Kidney (tissue), 14 donors: ENCODE data around the gene ZDHHC7. TPM values are rescaled to one million over a fixed set of nuclear protein-coding genes. Genes with fewer than 3 reads are reported as not detected.
"Not testable (repeated sequence)": the region's sequence is repeated elsewhere in the genome, so short reads cannot be mapped to it uniquely, and the experiment has no call there.

Experiments used
- DNase-seq, 5 donors: peaks; one replicate each; pipeline ENCODE4 v3.0.0-alpha.2; 2013 to 2020
- FAIRE-seq: peaks from 2 replicates; lab custom pipeline; 2012; peaks lifted over from hg19 to GRCh38; lab: Jason Lieb, UNC
- H3K27ac ChIP-seq, 2 donors: one replicate each; pipeline ENCODE4 v1.7.0; 2013; ENCODE audit warnings: low read depth in 2 of 2, low read length in 2 of 2, inconsistent platforms in 1 of 2
- H3K27me3 ChIP-seq: one replicate; pipeline ENCODE4 v1.7.1; 2013; ENCODE audit warnings: low read length, inconsistent platforms; ENCODE audit not compliant: control insufficient read depth, insufficient read depth
- H3K36me3 ChIP-seq, 3 donors: one replicate each; pipeline versions ENCODE4 v1.7.0 to v1.7.1; 2013; ENCODE audit warnings: low read length in 3 of 3, control low read depth in 1 of 3, inconsistent platforms in 1 of 3; ENCODE audit not compliant: insufficient read depth in 3 of 3, control insufficient read depth in 2 of 3
- H3K4me1 ChIP-seq, 3 donors: one replicate each; pipeline versions ENCODE4 v1.7.0 to v1.7.1; 2013; ENCODE audit warnings: low read length in 3 of 3, inconsistent platforms in 1 of 3, low read depth in 1 of 3; ENCODE audit not compliant: control insufficient read depth in 2 of 3, insufficient read depth in 2 of 3
- H3K4me3 ChIP-seq, 3 donors: one replicate each; pipeline versions ENCODE4 v1.7.0 to v1.8.1; 2013; ENCODE audit warnings: low read length in 3 of 3, control low read depth in 1 of 3, inconsistent platforms in 1 of 3
- H3K9ac ChIP-seq, 3 donors: one replicate each; pipeline versions ENCODE4 v1.7.0 to v1.7.1; 2013; ENCODE audit warnings: low read length in 3 of 3, control low read depth in 1 of 3, inconsistent platforms in 1 of 3
- H3K9me3 ChIP-seq, 3 donors: one replicate each; pipeline versions ENCODE4 v1.7.0 to v1.7.1; 2013; ENCODE audit warnings: low read length in 3 of 3, control low read depth in 1 of 3, inconsistent platforms in 1 of 3; ENCODE audit not compliant: control insufficient read depth in 2 of 3, insufficient read depth in 1 of 3
- intact Hi-C: fragments of 100-400 bp; cut with DNase I; formaldehyde crosslinking; loops from one replicate; pipeline ENCODE4 v1.11.1; 2022
- polyA plus RNA-seq: library from polyadenylated mRNA; stranded (reverse); fragments of 350-450 nt; fragmentation: Illumina TruSeq; extraction: RNeasy Lipid Tissue Mini Kit (QIAGEN cat#74804); gene quantifications from one replicate; pipeline ENCODE4 v1.2.3, GENCODE V29; 2014; ENCODE audit warnings: low read depth, low replicate concordance; ENCODE audit not compliant: insufficient read depth
- total RNA-seq: library from RNA; stranded (reverse); fragmentation: NEBNext Ultra II Directional; extraction: Animal tissue kit (Norgen Biotek cat#: 25700); gene quantifications from one replicate; pipeline ENCODE4 v1.2.1, GENCODE V29; 2021
- TF ChIP-seq, protein P1 (sequence below): IDR thresholded peaks from 3 replicates; pipeline ENCODE4 v1.5.1; 2012; ENCODE audit warnings: mild to moderate bottlenecking, moderate library complexity, borderline replicate concordance; ENCODE audit not compliant: insufficient read depth; ENCODE audit errors: extremely low read depth
- donor health status: control.
- donor health status: control.
- donor health status: control.
- donor health status: control.
- donor health status: control.
- donor health status: DM: yes; HTN: yes; CAD: no.
- donor health status: Normal renal cell carcinoma (clear cell type).

Gene ZDHHC7
- total and polyA plus RNA-seq, 2 donors from 2014 or later: 23.4 to 54.4 TPM

DNA sequence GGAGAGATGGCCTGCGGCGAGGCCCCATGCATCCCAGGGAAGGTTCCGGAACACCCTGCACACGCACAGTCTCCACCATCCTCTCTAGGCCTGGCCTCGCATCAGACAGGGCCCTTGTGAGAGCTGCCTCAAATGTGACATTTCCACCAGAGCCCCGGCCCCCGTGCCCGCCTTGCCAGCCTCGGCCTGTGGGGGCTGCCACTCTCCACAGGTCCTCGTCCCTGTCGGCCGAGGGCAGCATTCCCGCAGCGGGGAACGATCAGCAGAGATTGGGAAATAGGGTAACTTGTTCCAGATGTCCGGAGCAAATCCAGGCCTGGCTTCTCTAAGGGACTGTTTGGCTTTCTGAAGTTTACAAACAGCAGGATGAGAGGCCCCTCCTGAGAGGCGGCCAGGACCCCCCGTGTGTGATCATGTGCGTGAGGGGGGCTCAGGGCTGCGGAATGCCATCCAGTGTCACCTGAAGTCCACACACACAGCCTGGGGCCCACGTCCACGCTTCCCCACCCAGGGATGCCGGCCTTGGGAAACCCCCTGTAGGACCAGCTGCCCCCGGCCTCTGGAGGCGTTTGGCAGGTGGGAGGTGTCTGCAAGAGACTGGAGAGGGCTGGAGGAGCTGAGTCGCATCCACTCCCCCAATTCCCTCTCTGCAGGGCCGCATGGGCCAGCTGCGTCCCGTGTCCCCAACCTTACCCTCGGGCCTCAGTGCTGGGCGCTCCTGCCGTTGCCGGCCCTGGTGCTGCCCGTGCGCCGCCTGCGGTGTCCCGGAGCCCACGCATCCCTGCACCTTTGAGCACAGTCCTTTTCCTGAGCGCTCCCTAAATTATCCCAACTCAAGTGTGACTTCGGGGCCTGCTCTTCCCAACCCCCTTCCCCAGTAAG, 70.4 kb downstream of the ZDHHC7 start:
- Histone ChIP-seq H3K4me1 (no peaks in the 10 kb centered on the region), H3K4me3 (no peak overlapping the region), H3K27ac (no peak overlapping the region), H3K27me3 (no peaks in the 10 kb centered on the region), H3K9me3 (no peaks in the 10 kb centered on the region), H3K36me3 (no peaks in the 10 kb centered on the region), H3K9ac (no peak overlapping the region)
- intact Hi-C loops: no loop called here
- TF ChIP-seq, protein P1, sequence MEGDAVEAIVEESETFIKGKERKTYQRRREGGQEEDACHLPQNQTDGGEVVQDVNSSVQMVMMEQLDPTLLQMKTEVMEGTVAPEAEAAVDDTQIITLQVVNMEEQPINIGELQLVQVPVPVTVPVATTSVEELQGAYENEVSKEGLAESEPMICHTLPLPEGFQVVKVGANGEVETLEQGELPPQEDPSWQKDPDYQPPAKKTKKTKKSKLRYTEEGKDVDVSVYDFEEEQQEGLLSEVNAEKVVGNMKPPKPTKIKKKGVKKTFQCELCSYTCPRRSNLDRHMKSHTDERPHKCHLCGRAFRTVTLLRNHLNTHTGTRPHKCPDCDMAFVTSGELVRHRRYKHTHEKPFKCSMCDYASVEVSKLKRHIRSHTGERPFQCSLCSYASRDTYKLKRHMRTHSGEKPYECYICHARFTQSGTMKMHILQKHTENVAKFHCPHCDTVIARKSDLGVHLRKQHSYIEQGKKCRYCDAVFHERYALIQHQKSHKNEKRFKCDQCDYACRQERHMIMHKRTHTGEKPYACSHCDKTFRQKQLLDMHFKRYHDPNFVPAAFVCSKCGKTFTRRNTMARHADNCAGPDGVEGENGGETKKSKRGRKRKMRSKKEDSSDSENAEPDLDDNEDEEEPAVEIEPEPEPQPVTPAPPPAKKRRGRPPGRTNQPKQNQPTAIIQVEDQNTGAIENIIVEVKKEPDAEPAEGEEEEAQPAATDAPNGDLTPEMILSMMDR: no peak
- DNase-seq (no peak), FAIRE-seq (no peak)

DNA sequence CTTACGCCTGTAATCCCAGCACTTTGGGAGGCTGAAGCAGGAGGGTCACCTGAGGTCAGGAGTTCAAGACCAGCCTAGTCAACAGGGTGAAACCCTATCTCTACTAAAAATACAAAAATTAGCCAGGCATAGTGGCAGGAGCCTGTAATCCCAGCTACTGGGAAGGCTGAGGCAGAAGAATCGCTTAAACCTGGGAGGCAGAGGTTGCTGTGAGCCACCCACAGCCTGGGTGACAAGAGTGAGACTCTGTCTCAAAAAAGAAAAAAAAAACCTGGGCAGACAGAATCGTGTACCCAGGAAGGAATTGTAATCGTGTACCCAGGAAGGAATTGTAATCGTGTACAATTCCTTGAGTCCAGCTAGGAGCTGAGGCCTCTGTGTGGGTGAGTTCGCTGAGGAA, 72.7 kb downstream of the ZDHHC7 start:
- FAIRE-seq, DNase-seq, intact Hi-C loops: not testable (repeated sequence)

DNA sequence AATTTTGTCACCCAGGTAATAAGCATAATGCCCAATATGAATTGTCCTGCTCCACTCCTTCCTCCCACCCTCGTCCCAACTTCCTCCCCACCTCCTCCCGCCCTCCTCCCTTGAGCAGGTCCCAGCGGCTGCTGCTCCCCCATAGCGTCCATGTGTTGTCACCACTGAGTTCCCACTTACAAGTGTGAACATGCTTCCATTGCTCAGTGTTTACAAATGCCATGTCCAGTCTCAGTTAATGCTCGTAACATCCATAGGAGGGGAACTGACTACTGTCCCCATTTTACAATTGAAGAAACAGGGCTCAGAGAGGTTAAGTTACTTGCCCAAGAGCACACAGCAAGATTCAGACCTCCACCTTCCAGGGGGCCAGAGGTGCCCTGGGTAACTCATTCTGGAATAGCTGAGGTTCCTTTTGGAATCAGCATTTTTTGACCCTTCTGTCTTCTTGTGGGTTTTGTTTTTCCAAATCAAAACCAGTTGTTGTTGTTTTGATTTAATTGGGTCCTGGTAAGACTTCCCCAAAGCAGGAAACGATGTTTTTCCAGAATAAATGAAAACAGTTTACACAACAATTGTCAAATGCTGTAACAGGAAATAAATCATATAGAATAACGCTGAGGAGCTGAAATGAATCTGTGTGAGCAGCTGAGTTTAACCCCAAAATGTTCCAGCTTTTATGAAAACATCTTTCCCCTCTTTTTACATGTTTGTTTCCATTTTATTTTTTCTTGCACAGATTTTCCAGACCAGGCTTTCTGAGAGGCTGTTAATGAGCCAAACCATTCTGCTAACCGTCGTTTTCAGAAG, 73.9 kb downstream of the ZDHHC7 start:
- intact Hi-C loops: no loop called here
- DNase-seq: no peak
- no peak overlapping the region for H3K27ac ChIP-seq
- TF ChIP-seq, protein P1: no peak
- H3K36me3 ChIP-seq: no peaks in the 10 kb centered on the region
- H3K4me1 ChIP-seq: peaks cover 0 to 2% (median 0%) of the 10 kb centered on the region in 3 donors
- no peak for FAIRE-seq
- no peaks in the 10 kb centered on the region for H3K27me3 ChIP-seq
- no peak overlapping the region for H3K9ac ChIP-seq
- H3K9me3 ChIP-seq: no peaks in the 10 kb centered on the region
- no peak overlapping the region for H3K4me3 ChIP-seq

More for the DNA sequence above, 72.7 kb downstream of the ZDHHC7 start:
- H3K36me3 ChIP-seq, H3K27ac ChIP-seq, H3K9ac ChIP-seq, H3K4me1 ChIP-seq, H3K27me3 ChIP-seq, H3K4me3 ChIP-seq, H3K9me3 ChIP-seq: not testable (repeated sequence)
